ENCODE measurements around the gene C6orf118. TPM values are rescaled to one million over a fixed set of nuclear protein-coding genes. Genes with fewer than 3 reads are reported as not detected.

C6orf118 gene
- total RNA-seq, 1 donor: not detected

GRCh38 chr6:165292657-165293056 lies 16.7 kb downstream of the C6orf118 start:
- TF ChIP-seq CTCF (IDR thresholded peaks at IDR 0.05; ENCODE audit: insufficient read depth, low read length): no peak
- DNase-seq (ENCODE audit: low read depth): no peak
- no peak overlapping the region for H3K4me3 ChIP-seq (ENCODE audit: low read depth, low read length)

- TF ChIP-seq CTCF (IDR thresholded peaks at IDR 0.05; ENCODE audit: insufficient read depth, low read length): no peak
- no peak for DNase-seq (ENCODE audit: low read depth)
- H3K4me3 ChIP-seq (ENCODE audit: low read depth, low read length): no peak overlapping the region
Observed at GRCh38 chr6:165274611-165275010, 34.8 kb downstream of the C6orf118 start.

- no peak for TF ChIP-seq CTCF (IDR thresholded peaks at IDR 0.05; ENCODE audit: insufficient read depth, low read length)
- no peak for DNase-seq (ENCODE audit: low read depth)
- H3K4me3 ChIP-seq (ENCODE audit: low read depth, low read length): no peak overlapping the region
Observed at GRCh38 chr6:165272585-165272984, 36.8 kb downstream of the C6orf118 start.

GRCh38 chr6:165268987-165269386 lies 40.4 kb downstream of the C6orf118 start:
- no peak for DNase-seq (ENCODE audit: low read depth)
- no peak overlapping the region for H3K4me3 ChIP-seq (ENCODE audit: low read depth, low read length)
- TF ChIP-seq CTCF (IDR thresholded peaks at IDR 0.05; ENCODE audit: insufficient read depth, low read length): no peak

GRCh38 chr6:165266621-165267020 lies 42.8 kb downstream of the C6orf118 start:
- no peak for TF ChIP-seq CTCF (IDR thresholded peaks at IDR 0.05; ENCODE audit: insufficient read depth, low read length)
- no peak overlapping the region for H3K4me3 ChIP-seq (ENCODE audit: low read depth, low read length)
- DNase-seq (ENCODE audit: low read depth): no peak

- no peak overlapping the region for H3K4me3 ChIP-seq (ENCODE audit: low read depth, low read length)
- DNase-seq (ENCODE audit: low read depth): no peak
- TF ChIP-seq CTCF (IDR thresholded peaks at IDR 0.05; ENCODE audit: insufficient read depth, low read length): no peak
Observed at GRCh38 chr6:165266191-165266590, 43.2 kb downstream of the C6orf118 start.

GRCh38 chr6:165260462-165260861 lies 48.9 kb downstream of the C6orf118 start:
- H3K4me3 ChIP-seq (ENCODE audit: low read depth, low read length): no peak overlapping the region
- DNase-seq (ENCODE audit: low read depth): no peak
- TF ChIP-seq CTCF (IDR thresholded peaks at IDR 0.05; ENCODE audit: insufficient read depth, low read length): no peak
